ENCODE measurements around the gene IL2RA.
"Not testable (repeated sequence)": the region's sequence is repeated elsewhere in the genome, so short reads cannot be mapped to it uniquely, and the experiment has no call there.

Gene IL2RA

DNA sequence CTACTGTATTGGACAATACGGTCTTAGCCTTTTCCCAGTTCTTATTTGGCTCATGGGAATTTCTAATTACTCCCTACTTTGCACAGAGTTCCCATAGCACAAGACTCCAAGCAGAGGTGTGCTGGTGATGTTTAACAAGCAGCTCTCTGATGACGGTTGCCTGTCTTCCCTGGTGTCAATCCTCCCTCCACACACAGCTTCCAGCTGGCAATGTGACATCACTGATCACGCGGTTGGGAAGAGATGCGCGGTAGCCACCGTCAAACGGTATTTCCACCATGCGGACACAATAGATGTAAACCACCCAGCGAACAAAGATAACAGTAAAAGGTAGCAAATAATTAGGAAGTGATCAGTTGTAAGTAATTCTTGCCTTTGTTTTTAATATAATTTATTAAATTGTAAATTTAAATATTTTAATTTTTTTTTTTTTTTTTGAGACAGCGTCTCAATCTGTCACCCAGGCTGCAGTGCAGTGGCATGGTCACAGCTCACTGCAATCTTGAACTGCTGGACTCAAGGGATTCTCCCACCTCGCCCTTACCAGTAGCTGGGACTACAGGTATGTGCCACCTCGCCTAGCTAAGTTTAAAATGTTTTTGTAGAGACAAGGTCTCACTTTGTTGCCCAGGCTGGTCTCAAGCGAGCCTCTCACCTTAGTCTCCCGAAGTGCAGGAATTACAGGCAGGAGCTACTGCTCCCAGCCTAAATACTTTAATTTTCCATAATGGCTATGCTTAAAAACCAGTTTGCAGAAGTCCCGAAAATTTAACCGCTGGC lies 48.6 kb downstream of the IL2RA start:
- no peak for DNase-seq (ENCODE audit: low read depth in 2 of 2)

GRCh38 chr10:6012121-6012905 lies 49.9 kb downstream of the IL2RA start:
- DNase-seq (ENCODE audit: low read depth in 2 of 2), result no peak

GRCh38 chr10:6011558-6011957 lies 50.6 kb downstream of the IL2RA start:
- DNase-seq (ENCODE audit: low read depth in 2 of 2), result no peak

DNA sequence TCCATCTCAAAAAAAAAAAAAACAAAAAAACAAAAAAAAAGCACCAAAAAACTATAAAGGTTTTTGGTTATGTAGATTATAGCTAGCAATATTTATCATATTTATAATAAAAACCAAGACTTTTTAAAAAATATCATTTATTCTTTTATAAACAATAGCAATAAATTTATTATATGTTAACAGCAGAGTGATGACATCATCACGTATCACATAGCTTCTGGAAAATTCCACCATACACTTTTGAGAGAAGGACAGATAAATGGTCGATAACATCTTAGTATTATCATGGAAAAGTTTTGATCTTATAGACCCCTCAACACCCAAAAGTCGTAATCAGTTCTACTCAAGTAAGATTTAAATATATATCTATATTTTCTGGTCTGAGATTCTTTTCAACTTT lies 51.6 kb downstream of the IL2RA start:
- DNase-seq (ENCODE audit: low read depth in 2 of 2), result no peak

DNA sequence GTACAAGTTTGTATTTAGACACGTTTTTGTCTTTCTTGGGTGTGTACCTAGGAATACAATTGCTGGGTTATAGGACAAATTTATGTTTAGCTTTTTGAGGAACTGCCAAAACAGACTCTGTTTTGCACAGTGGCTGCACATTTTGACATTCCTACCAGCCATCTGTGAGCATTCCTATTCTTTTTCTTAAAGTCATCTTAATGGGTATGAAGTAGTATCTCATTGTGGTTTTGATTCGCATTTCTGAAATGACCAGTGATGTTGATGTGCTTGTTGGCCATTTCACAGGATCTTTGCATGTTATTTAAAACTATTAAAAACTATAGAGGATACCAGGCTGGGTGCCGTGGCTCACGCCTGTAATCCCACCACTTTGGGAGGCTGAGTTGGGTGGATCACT lies 52.2 kb downstream of the IL2RA start:
- no peak for DNase-seq (ENCODE audit: low read depth in 2 of 2)

- DNase-seq (ENCODE audit: low read depth in 2 of 2), result no peak
Measured at GRCh38 chr10:6009150-6009549, 53.0 kb downstream of the IL2RA start.

DNA sequence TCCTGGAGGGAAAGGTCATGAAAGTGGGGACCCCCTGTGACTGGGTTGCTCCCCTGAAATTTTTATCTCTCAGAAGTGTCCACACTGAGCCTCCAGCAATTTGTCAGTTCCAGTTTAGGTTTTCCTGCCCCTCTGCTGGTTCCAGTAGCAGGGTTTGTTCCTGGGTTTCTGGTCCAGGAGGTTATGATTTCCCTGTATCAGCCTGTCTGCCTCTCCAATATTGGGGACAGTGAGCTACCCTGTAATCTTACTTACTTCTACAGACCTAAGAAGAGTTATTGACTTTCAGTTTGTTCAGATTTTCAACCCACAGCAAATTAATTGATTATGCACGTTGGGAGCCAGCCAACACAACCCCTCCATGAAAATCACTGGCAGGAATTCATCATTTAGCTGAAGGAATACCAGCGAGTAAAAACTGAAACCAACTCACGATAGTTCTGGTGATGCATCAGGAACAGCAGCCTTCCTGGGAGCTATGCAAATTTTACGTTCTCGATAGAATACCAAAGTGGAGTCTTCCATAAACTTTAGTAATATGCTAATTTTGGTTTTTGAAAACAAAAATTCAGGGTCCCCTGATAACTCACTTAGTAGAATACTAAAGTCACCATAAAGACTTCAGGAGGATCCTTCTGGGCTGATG lies 53.5 kb downstream of the IL2RA start:
- no peak for DNase-seq (ENCODE audit: low read depth in 2 of 2)

GRCh38 chr10:6006991-6007390 lies 55.2 kb downstream of the IL2RA start:
- no peak for DNase-seq (ENCODE audit: low read depth in 2 of 2)

DNA sequence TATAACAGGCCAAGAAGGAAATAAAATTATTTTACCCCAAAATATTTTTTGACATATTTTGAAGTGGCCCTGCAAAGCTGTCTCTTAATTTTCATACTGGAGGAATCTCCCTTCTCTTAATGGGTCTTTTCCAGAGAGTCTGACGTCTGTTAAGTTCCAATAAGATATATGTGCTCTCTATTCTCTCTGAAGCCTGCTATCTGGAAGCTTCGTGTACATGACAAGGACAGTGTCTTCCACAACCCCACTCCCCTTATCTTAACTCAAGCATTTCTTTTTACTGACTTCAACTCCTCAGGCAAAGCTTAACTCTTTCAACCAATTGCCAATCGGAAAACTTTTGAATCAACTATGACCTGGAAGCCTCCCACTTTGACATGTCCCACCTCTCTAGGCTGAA lies 55.6 kb downstream of the IL2RA start:
- DNase-seq (ENCODE audit: low read depth in 2 of 2), result no peak

DNA sequence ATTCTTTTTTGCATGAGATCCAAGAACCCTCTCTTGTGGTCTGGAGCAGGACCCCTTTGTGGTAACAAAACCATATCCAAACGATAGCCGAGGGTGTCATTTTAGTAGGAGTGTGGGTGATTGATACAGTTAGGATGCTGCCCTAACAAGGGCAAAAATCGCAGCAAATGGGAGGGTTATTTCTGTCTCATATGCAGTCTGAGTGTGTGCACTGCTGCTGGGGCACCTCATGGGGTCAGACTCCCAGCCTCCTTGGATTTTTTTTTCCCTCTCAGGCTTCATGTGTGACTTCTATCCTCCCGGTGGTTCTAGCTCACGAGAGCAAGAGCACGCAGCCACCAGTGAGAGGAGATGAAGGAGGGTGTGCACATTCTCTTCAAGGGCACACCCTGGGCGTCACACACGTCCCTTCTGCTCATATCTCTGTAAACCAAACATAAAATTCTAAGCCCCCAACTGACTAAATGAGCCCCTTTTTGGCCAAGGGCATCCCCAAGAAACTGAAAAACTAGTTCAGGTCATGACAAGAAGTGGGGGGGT lies 56.2 kb downstream of the IL2RA start:
- DNase-seq (ENCODE audit: low read depth in 2 of 2), result no peak

DNA sequence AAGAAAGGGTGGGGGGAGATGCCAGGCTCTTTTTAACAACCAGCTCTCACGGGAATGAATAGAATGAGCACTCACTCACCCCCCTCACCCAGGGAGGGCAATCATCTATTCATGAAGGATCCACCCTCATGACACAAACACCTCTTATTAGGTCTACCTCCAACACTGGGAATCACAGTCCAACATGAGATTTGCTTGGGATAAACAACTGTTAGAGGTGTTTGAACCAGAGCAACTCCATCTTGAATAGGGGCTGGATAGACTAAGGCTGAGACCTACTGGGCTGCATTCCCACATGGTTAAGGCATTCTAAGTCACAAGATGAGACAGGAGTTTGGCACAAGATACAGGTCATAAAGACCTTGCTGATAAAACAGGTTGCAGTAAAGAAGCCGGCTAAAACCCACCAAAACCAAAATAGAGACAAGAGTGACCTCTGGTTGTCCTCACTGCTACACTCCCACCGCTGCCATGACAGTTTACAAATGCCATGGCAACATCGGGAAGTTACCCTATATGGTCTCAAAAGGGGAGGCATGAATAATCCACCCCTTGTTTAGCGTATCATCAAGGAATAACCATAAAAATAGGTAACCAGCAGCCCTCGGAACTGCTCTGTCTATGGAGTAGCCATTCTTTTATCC lies 56.9 kb downstream of the IL2RA start:
- not testable (repeated sequence) for DNase-seq (ENCODE audit: low read depth in 2 of 2)

- no peak for DNase-seq (ENCODE audit: low read depth in 2 of 2)
Measured at GRCh38 chr10:6002809-6003510, 59.2 kb downstream of the IL2RA start.

DNA sequence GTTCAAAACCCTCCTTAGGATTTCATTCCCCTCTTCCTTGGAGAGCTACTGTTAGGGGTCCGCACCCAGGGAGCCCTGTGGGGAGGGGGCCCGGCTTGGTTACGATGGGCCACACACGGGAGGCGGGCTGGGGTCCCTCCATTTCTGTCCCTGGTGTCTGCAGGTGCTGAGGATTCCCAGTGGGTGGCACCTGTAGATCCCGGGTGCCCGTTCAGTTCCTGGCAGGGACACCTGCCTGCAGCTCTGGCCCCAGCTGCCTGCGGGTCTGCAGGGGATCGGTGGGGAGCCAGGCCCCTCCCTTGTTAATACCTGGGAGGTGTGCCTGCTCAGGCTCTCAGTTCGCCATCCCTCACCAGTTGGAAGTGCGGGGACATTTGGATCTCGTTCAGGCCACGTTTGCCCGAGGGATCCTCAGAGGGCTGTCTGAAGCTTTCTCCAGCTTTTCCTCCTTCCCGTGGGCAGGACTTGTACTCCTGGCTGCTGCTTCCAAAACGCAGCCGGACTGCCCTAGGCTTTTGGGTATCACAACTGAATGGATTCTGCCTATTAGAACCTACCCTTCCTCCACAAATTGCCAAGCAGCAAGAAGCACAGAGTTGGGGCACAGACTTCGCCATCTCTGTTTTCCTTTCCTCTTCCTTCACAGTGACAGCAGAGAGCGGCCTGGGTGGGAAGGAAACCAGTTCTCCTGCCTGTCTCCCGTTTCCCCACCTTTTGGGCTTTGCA lies 62.6 kb downstream of the IL2RA start:
- DNase-seq (ENCODE audit: low read depth in 2 of 2), result no peak

DNA sequence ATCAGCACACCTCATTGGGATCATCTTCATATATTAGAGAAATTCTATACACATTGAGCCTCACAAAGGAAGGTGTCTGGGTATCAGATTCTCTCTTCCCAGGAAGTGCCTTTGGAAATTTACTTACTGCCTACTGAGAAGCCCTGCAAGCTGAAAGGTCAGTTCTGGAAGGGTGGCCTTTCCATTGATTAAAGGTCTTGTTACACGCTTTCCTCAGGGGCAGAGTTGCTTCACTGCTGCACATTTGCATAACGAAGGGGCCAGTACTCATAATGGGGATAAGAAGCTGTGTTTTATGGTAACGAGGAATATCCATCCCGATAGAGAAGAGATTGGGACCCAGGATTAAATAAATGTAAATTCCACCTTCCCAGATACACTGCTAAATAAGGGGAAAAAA lies 65.5 kb downstream of the IL2RA start:
- no peak for DNase-seq (ENCODE audit: low read depth in 2 of 2)

DNA sequence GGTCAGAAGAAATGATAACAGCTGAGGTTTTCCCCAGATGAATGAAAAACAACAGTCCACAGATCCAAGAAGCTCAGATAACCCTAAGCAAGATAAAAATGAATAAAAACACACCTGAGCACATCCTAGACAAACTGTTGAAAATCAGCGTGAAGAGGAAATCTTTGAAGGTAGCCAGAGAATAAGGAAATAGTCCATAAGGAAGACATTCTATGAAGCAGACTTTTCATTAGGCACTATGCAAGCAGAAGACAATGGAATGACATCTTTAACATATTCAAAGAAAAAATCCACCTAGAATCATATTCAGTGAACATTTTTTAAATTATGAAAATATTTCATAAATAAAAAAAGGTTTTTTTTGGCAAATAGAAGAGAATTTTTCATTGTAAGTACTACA lies 69.8 kb downstream of the IL2RA start:
- DNase-seq (ENCODE audit: low read depth in 2 of 2), result no peak

- DNase-seq (ENCODE audit: low read depth in 2 of 2), result no peak
Measured at GRCh38 chr10:5991708-5992107, 70.5 kb downstream of the IL2RA start.

DNA sequence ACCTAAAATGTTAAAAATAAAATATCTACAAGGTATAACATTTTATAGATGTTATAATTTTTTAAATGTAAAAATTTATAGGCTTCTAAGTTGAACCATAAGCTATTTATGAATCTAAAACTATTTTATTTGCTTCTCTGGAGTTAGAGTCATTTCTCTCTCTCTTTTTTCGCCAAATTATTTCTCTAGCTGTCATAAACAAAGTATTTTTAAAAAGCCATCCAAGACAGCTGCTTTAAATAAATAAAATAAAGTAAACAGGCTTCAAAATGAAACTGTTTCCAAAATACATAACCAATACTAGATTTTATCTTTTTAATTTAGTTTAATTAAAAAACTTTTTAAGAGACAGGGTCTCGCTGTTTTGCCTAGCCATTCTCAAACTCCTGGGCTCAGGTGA lies 72.4 kb downstream of the IL2RA start:
- no peak for DNase-seq (ENCODE audit: low read depth in 2 of 2)

DNA sequence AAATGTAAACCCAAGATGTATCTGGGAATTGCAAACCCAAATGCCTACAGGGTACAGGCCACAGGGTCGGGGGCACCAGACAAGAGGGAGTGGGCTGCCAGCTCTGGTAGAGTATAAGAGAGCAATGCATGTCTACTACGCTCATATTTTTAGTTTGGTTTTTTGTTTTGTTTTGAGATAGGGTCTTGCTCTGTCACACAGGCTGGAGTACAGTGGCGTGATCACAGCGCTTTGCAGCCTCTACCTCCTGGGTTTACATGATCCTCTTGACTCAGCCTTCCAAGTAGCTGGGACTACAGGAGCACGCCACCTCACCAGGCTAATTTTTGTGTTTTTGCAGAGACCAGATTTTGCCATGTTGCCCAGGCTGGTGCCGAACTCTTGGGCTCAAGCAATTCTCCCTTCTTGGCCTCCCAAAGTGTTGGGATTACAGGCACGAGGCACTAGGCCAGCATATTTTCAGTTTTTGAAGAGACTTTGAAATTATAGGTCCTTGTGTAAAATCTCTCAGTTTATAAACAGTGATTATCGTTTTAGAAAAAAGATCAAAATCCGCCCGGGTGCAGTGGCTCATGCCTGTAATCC lies 73.7 kb downstream of the IL2RA start:
- DNase-seq (ENCODE audit: low read depth in 2 of 2), result no peak

GRCh38 chr10:5987747-5988146 lies 74.4 kb downstream of the IL2RA start:
- DNase-seq (ENCODE audit: low read depth in 2 of 2), result no peak

DNA sequence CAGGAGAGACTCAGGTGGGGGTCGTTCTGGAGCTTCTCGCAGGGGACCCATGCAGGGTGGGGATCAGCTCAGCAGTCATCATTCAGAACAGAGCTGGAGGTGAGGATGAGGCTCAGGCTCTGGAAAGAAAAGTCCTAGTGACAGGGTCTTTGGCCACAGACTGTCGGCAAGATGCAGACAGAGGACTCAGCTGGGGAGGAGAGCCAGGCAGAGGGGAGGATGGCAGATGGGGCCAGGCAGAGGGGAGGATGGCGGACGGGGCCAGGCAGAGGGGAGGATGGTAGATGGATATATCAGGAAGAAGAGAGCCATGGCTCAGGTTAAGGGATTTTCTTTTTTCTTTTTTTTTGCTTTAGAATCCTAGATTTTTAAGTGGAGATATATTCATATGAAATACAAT lies 77.1 kb downstream of the IL2RA start:
- DNase-seq (ENCODE audit: low read depth in 2 of 2), result no peak
